ENCODE results near the gene CYREN.

DNA sequence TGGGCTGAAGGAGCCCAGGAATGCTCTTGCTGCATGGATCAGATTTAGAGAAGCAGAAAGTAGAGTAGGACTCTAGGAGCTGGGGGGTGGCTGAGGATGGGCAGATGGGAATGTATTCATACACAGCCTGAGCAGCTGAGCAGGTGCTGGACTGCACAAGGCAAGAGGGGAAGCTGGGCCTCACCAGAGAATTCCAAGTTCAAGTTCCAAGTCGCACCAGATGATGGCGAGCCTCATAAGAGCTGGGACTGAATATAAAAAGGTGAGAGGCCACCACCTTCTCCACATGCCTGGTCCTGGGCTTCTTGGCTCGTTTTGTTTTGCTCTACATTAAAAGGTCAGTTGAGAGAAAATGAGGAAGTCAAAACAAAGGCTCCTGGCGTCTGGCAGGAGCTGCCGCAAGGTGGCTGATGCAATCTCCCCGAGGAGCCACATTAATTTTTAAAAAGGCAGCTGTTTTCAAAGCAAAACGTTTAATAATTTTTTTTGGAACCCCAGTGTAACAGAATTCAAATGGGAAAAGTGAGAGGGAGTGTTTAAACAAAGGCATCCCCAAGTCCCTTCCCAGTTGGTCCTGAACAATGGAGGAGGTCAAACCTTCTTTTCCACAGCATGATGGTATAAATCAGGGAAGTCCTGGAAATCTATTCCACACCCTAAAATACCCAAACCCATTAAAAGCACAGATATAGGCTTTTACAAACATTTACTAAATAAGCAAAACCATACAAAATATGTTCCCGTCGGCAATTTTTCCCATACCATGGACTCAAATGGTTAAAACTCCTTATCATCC is 9.5 kb downstream of the CYREN start:
- TF ChIP-seq, protein P1, sequence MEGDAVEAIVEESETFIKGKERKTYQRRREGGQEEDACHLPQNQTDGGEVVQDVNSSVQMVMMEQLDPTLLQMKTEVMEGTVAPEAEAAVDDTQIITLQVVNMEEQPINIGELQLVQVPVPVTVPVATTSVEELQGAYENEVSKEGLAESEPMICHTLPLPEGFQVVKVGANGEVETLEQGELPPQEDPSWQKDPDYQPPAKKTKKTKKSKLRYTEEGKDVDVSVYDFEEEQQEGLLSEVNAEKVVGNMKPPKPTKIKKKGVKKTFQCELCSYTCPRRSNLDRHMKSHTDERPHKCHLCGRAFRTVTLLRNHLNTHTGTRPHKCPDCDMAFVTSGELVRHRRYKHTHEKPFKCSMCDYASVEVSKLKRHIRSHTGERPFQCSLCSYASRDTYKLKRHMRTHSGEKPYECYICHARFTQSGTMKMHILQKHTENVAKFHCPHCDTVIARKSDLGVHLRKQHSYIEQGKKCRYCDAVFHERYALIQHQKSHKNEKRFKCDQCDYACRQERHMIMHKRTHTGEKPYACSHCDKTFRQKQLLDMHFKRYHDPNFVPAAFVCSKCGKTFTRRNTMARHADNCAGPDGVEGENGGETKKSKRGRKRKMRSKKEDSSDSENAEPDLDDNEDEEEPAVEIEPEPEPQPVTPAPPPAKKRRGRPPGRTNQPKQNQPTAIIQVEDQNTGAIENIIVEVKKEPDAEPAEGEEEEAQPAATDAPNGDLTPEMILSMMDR (optimal IDR thresholded peaks at IDR 0.05 in 1 of 3, IDR thresholded peaks at IDR 0.05 in 1 of 3, conservative IDR thresholded peaks at IDR 0.05 in 1 of 3; ENCODE audit: extremely low read depth in 1 of 3, insufficient read depth in 2 of 3, low read length in 3 of 3), result no peak
- TF ChIP-seq EZH2 (IDR thresholded peaks at IDR 0.05; ENCODE audit: low read length), result no peak
